Sigmoid colon (tissue), 7 donors: ENCODE data around the gene TTLL11. TPM values are rescaled to one million over a fixed set of nuclear protein-coding genes. Genes with fewer than 3 reads are reported as not detected.

Experiments
- DNase-seq: peaks from one replicate; pipeline ENCODE4 v3.0.0-alpha.2; 2019
- H3K27ac ChIP-seq, 4 donors: fragments of 200-600 bp; sonication (generic); one replicate each; pipeline ENCODE4 v1.5.1; 2016 to 2019; ENCODE audit warnings: mild to moderate bottlenecking in 1 of 4
- H3K27me3 ChIP-seq, 3 donors: fragments of 200-600 bp; sonication (generic); one replicate each; pipeline ENCODE4 v1.5.1; 2019; ENCODE audit warnings: mild to moderate bottlenecking in 1 of 3
- H3K36me3 ChIP-seq, 4 donors: fragments of 200-600 bp; sonication (generic); one replicate each; pipeline ENCODE4 v1.5.1; 2016 to 2019
- H3K4me1 ChIP-seq, 4 donors: fragments of 200-600 bp; sonication (generic); one replicate each; pipeline ENCODE4 v1.5.1; 2017 to 2019
- H3K4me3 ChIP-seq, 4 donors: fragments of 200-600 bp; sonication (generic); one replicate each; pipeline ENCODE4 v1.5.1; 2017 to 2019; ENCODE audit warnings: mild to moderate bottlenecking in 2 of 4, moderate library complexity in 1 of 4
- H3K9me3 ChIP-seq, 4 donors: fragments of 200-600 bp in 3 of 4; sonication (generic) in 3 of 4; one replicate each; pipeline versions ENCODE4 v1.5.1 to v1.6.1; 2013 to 2019
- CTCF ChIP-seq, 4 experiments: fragments of 450-650 bp in 3 of 4; fragments of 200-600 bp in 1 of 4; IDR thresholded peaks; one replicate each; pipeline ENCODE4 v1.5.1; 2016 to 2019; ENCODE audit warnings: antibody characterized with exemption in 4 of 4, mild to moderate bottlenecking in 3 of 4, moderate library complexity in 2 of 4
- EP300 ChIP-seq, 4 donors: sonication (generic); formaldehyde crosslinking; IDR thresholded peaks; one replicate each; pipeline ENCODE4 v1.6.1; 2017; ENCODE audit warnings: antibody characterized with exemption in 4 of 4
- POLR2A ChIP-seq, 2 donors: fragments of 450-650 bp; IDR thresholded peaks; one replicate each; pipeline ENCODE4 v1.6.1; 2016; ENCODE audit warnings: antibody characterized with exemption in 2 of 2, mild to moderate bottlenecking in 2 of 2, moderate library complexity in 2 of 2
- POLR2AphosphoS5 ChIP-seq, 4 donors: sonication (generic); formaldehyde crosslinking; IDR thresholded peaks; one replicate each; pipeline ENCODE4 v1.6.1; 2017; ENCODE audit warnings: antibody characterized with exemption in 4 of 4
- WGBS, 2 donors: extraction: QIAGEN DNeasy Blood & Tissue Kit; methylation state at CpG; one replicate each; pipeline ENCODE4 v1.1.7; 2013; 5-methylcytosine and 5-hydroxymethylcytosine counted together
- intact Hi-C: fragments of 100-400 bp; cut with DNase I; formaldehyde crosslinking; loops from one replicate; pipeline ENCODE4 v1.15.1; 2023
- polyA plus RNA-seq, 3 donors: library from polyadenylated mRNA; stranded (reverse); fragments of 200-250 nt; gene quantifications; one replicate each; pipeline ENCODE4 v1.2.3, GENCODE V29; 2013
- total RNA-seq, 4 donors: library from RNA; depleted of rRNA; stranded (reverse); fragments of >200 nt; gene quantifications; one replicate each; pipeline ENCODE4 v1.1.0, GENCODE V29; 2016
- donor health status: healthy with polysubstance abuse.
- donor health status: Bipolar disorder and iron deficiency.
- donor health status: healthy.

TTLL11 gene
- total and polyA plus RNA-seq, 7 donors = 4.2 to 40.7 (median 27.6) TPM

DNA sequence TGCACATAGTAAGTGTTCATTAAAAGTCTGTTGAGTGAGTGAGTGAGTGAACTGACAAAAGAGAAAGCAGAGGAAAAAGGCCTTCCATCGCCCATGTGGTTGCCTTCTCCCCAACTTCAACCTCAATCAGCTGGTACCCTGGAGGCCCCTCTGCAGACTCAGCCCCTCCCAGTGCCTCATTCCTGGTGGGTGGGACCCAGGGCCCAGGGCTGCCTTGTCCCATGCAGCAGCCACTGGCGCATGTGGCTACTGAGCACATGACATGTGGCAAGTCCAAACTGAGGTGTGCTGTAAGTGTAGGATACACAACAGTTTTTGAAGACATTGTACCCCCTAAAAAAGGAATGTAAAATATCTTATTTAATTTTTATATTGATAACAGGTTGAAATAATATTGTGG lies 36.9 kb upstream of the TTLL11 start:
- 78 to 93% methylated on average over 2 of the region's 2 CpGs for WGBS, 2 donors
- TF ChIP-seq EP300 (IDR thresholded peaks at IDR 0.05) (no peak), POLR2A (IDR thresholded peaks at IDR 0.05) (no peak), POLR2AphosphoS5 (IDR thresholded peaks at IDR 0.05) (no peak), CTCF (IDR thresholded peaks at IDR 0.05) (no peak)
- Histone ChIP-seq H3K27me3 (peaks cover 0 to 10% (median 0%) of the 10 kb centered on the region in 3 donors), H3K27ac (no peak overlapping the region), H3K4me1 (peaks cover 0 to 34% (median 32%) of the 10 kb centered on the region in 4 donors), H3K4me3 (no peak overlapping the region), H3K36me3 (no peaks in the 10 kb centered on the region), H3K9me3 (no peaks in the 10 kb centered on the region)
- intact Hi-C loops = loop anchor here (5.0 kb wide), 3 partner anchors 132 to 682 kb away; partner anchors contain the start of genes MRRF and RBM18
- no peak for DNase-seq

DNA sequence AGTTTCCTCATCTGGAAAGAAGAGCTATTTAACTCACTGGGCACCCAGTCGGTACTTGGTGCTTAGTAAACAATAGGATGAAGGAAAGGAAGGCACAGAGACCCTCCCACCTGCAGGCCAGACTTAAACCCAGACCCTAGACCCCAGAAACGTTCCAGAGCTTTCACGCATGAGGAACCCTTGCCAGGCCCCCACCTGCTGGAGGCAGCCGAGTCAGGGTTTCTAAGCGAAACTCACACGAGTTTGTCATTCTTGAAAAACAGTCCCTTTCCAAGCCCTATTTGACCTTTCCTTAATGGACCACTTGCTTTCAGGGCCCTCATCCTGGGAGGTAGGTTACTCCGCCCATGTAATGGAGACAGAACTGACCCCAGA lies 35.8 kb upstream of the TTLL11 start:
- H3K27ac ChIP-seq = no peak overlapping the region
- DNase-seq = no peak
- no peak overlapping the region for H3K4me3 ChIP-seq
- intact Hi-C loops = loop anchor here (5.0 kb wide), 3 partner anchors 133 to 683 kb away; partner anchors contain the start of genes MRRF and RBM18
- H3K9me3 ChIP-seq = no peaks in the 10 kb centered on the region
- peaks cover 0 to 38% (median 33%) of the 10 kb centered on the region in 4 donors for H3K4me1 ChIP-seq
- peaks cover 0 to 10% (median 0%) of the 10 kb centered on the region in 3 donors for H3K27me3 ChIP-seq
- TF ChIP-seq POLR2A (IDR thresholded peaks at IDR 0.05) (no peak), CTCF (IDR thresholded peaks at IDR 0.05) (no peak), EP300 (IDR thresholded peaks at IDR 0.05) (no peak), POLR2AphosphoS5 (IDR thresholded peaks at IDR 0.05) (no peak)
- no peaks in the 10 kb centered on the region for H3K36me3 ChIP-seq
- 85 to 90% methylated on average over 7 of the region's 7 CpGs for WGBS, 2 donors

DNA sequence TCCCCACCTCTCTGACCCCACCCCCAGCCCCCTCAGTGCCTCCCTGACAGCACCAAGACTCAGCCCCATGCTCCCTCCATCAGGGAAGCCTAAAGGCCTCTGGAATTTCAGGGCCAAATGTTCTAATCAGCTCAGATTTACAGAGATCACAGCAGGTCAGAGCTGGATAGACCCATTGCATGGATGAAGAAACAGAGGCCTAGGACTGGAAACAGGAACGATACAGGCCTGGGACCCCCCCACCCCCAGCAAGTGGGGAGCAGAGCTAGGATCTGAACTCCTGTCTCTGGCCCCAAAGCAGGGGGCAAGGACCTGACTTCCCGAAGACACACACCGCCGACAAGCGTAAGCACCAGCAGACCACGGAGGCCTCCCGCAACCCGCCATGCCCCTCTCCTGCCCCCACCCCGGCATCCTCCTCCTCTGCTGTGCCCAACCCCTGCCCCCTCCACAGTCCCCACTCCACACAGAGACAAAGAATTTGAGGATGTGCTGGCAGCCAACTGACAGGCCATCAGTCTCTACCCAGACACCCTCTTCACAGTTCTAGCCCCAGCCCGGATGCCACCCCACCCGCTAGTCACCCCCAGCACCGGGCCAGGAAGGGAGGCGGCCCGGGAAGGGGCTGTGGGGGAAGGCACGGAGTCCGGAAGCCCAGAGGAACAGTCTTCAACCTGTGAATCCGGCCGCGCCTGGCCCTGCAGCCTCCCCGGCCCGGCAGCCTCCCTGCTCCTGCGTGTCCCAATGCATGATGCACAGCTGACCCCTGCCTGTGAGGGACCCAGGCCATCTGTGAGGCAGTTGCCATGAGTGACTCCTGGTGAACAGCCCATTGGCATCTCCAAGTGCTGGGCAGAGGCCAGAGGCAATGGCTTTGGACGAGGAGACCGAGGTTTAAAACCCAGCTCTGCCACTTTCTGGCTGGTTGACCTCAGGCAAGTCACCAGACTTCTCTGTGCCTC lies 35.2 kb upstream of the TTLL11 start:
- H3K27ac ChIP-seq = peak overlapping the region in 1 of 4 donors; percentile 17
- 75 to 85% methylated on average over 24 of the region's 24 CpGs for WGBS, 2 donors

GRCh38 chr9:122127396-122127798 lies 34.3 kb upstream of the TTLL11 start:
- peaks cover 0 to 38% (median 33%) of the 10 kb centered on the region in 4 donors for H3K4me1 ChIP-seq
- no peak overlapping the region for H3K4me3 ChIP-seq
- intact Hi-C loops = loop anchor here (5.0 kb wide), 3 partner anchors 135 to 685 kb away; partner anchors contain the start of genes MRRF and RBM18
- peak; percentile 61 for DNase-seq
- no peaks in the 10 kb centered on the region for H3K36me3 ChIP-seq
- peaks cover 0 to 10% (median 0%) of the 10 kb centered on the region in 3 donors for H3K27me3 ChIP-seq
- H3K27ac ChIP-seq = no peak overlapping the region
- TF ChIP-seq EP300 (IDR thresholded peaks at IDR 0.05) (no peak), POLR2A (IDR thresholded peaks at IDR 0.05) (no peak), CTCF (IDR thresholded peaks at IDR 0.05) (no peak), POLR2AphosphoS5 (IDR thresholded peaks at IDR 0.05) (no peak)
- no peaks in the 10 kb centered on the region for H3K9me3 ChIP-seq
- WGBS, 2 donors = 71 to 81% methylated on average over 10 of the region's 10 CpGs

More for the DNA sequence above, 35.2 kb upstream of the TTLL11 start:
- Histone ChIP-seq H3K9me3 (no peaks in the 10 kb centered on the region), H3K4me3 (no peak overlapping the region), H3K4me1 (peaks cover 0 to 38% (median 33%) of the 10 kb centered on the region in 4 donors), H3K36me3 (no peaks in the 10 kb centered on the region), H3K27me3 (peaks cover 0 to 10% (median 0%) of the 10 kb centered on the region in 3 donors)
- intact Hi-C loops = loop anchor here (5.0 kb wide), 3 partner anchors 134 to 684 kb away; partner anchors contain the start of genes MRRF and RBM18
- DNase-seq = peak; percentile 66
- no peak for TF ChIP-seq EP300 (IDR thresholded peaks at IDR 0.05)
